HFF-Myc (cell line): ENCODE measurements around the gene KCNIP1.

Source experiments
- DNase-seq: peaks from one replicate; pipeline ENCODE4 v3.0.0-alpha.2; 2011; ENCODE audit warnings: low read depth; ENCODE audit errors: extremely low read depth
- H3K4me3 ChIP-seq: replicated peaks from 2 replicates; pipeline ENCODE4 v1.5.1; 2011; ENCODE audit warnings: low read depth, mild to moderate bottlenecking, control low read depth, low read length
- CTCF ChIP-seq: IDR thresholded peaks from 2 replicates; pipeline ENCODE4 v1.5.1; 2012; ENCODE audit warnings: mild to moderate bottlenecking, low read depth, low read length, control low read depth; ENCODE audit errors: missing control alignments

Gene KCNIP1

GRCh38 chr5:170495825-170496661 is 7.8 kb upstream of the KCNIP1 start:
- no peak for TF ChIP-seq CTCF
- no peak for DNase-seq
- no peak overlapping the region for H3K4me3 ChIP-seq

DNA sequence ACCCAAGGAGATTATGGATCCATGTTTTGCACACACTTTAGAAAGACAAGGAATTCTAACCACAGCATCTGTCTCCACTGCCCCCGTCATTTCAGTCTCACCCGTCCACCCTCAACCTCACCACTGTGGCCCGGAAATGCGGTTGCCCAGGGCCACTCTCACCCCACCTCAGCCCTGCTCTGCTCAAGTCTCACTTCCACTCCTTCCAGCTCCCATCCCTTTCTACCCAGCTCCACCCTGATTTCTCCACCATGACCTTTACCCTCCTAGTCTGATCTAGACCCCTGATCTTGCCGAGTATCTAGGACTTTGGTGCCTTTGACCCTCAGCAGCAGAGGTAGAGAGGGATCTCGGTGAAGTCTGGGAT is 7.2 kb upstream of the KCNIP1 start:
- DNase-seq: no peak
- no peak for TF ChIP-seq CTCF
- no peak overlapping the region for H3K4me3 ChIP-seq

DNA sequence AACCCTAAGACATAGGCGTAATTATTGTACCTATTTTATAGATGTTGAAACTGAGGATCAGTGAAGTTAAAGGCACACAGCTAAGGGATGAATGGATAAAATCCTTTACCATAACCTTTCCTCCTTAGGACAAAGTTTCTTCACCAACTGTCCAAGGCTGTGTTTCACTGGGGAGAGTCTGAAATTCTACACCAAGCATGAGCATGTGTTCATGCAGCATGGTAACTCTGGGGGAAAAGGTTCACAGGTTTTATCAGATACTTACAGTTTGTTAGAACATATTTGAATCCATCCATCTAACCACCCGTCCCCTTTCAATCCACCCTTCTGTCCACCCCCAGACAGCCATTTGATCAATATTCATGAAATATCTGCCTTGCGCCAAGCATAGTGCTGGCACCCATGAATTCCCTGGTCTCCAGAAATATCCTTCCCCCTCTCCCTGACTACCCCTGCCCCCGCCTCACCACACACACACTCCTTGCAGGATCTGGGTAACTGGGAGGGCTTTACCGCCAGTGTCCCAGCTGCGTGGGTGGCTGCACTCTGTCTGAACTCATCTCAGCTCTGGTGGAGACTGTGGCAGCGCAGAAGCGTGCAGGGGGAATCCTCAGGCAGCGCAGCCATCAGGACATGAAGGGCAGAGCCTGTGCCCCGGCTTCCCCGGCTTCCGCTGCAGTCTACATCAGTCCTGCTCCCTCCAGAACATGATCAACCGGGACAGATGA is 6.3 kb upstream of the KCNIP1 start:
- H3K4me3 ChIP-seq: no peak overlapping the region
- DNase-seq: no peak
- TF ChIP-seq CTCF: no peak

- no peak overlapping the region for H3K4me3 ChIP-seq
- TF ChIP-seq CTCF: no peak
- no peak for DNase-seq
Observed at GRCh38 chr5:170498811-170499351, 4.9 kb upstream of the KCNIP1 start.

- TF ChIP-seq CTCF: no peak
- no peak for DNase-seq
Observed at GRCh38 chr5:170499621-170500020, 4.2 kb upstream of the KCNIP1 start.

DNA sequence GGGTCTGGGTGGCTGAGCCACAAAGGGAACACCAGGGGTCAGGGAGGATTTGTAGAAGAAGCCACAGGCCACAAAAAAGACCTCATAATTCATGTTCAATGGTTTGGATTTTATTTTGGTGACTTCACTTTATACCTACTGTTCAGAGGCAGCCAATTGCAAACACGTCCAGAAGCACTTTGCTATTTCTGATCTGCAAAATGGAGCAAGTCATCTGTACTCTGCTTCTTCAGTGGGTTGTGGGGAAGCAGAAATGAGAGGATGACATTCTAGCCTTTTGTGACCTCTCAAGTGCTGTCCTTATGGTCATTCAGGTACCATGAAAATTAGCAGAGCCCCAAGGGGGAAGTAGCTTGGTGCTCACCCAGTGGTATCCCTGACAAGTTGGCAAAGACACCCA is 2.5 kb upstream of the KCNIP1 start:
- H3K4me3 ChIP-seq: no peak overlapping the region
- no peak for TF ChIP-seq CTCF
- no peak for DNase-seq

More at GRCh38 chr5:170499621-170500020, 4.2 kb upstream of the KCNIP1 start:
- no peak overlapping the region for H3K4me3 ChIP-seq
